Gastroesophageal sphincter (tissue), 4 donors: ENCODE measurements around the gene PARP14. TPM values are rescaled to one million over a fixed set of nuclear protein-coding genes. Genes with fewer than 3 reads are reported as not detected.

Experiments
- ATAC-seq: fragments of 150-250 bp; one replicate; pipeline ENCODE4 v1.9.1; 2016; ENCODE audit warnings: mild to moderate bottlenecking, moderate library complexity
- H3K27ac ChIP-seq, 4 donors: fragments of 200-600 bp; sonication (generic) in 3 of 4; 1 replicate in 3 of 4; 2 replicates in 1 of 4; pipeline ENCODE4 v1.5.1; 2016 to 2019
- H3K27me3 ChIP-seq: fragments of 200-600 bp; sonication (generic); one replicate; pipeline ENCODE4 v1.5.1; 2019
- H3K36me3 ChIP-seq, 2 donors: fragments of 200-600 bp; sonication (generic); one replicate each; pipeline ENCODE4 v1.5.1; 2019; ENCODE audit warnings: control low read depth in 1 of 2
- H3K4me1 ChIP-seq, 3 donors: fragments of 200-600 bp; sonication (generic); 1 replicate in 2 of 3; 2 replicates in 1 of 3; pipeline ENCODE4 v1.5.1; 2016 to 2019; ENCODE audit warnings: control low read depth in 2 of 3
- H3K4me3 ChIP-seq, 2 donors: fragments of 200-600 bp; sonication (generic); one replicate each; pipeline ENCODE4 v1.5.1; 2019; ENCODE audit warnings: mild to moderate bottlenecking in 1 of 2, moderate library complexity in 1 of 2
- H3K9me3 ChIP-seq, 3 donors: fragments of 200-600 bp; sonication (generic); one replicate each; pipeline ENCODE4 v1.5.1; 2017 to 2019; ENCODE audit warnings: control low read depth in 2 of 3
- EP300 ChIP-seq: sonication (generic); formaldehyde crosslinking; IDR thresholded peaks from one replicate; pipeline ENCODE4 v1.6.1; 2017; ENCODE audit warnings: antibody characterized with exemption, mild to moderate bottlenecking
- POLR2A ChIP-seq, 2 donors: fragments of 450-650 bp; IDR thresholded peaks; one replicate each; pipeline ENCODE4 v1.6.1; 2017; ENCODE audit warnings: antibody characterized with exemption in 2 of 2, mild to moderate bottlenecking in 2 of 2, moderate library complexity in 1 of 2
- POLR2AphosphoS5 ChIP-seq: sonication (generic); formaldehyde crosslinking; IDR thresholded peaks from one replicate; pipeline ENCODE4 v1.6.1; 2017; ENCODE audit warnings: antibody characterized with exemption
- WGBS, 2 donors: methylation state at CpG; one replicate each; pipeline ENCODE4 v1.1.5; 2018; ENCODE audit warnings: low coverage in 1 of 2; 5-methylcytosine and 5-hydroxymethylcytosine counted together
- total RNA-seq, 4 donors: library from RNA; depleted of rRNA; stranded (reverse); fragments of >200 nt; gene quantifications; one replicate each; pipeline ENCODE4 v1.1.0, GENCODE V29; 2016
- TF ChIP-seq, protein P1 (sequence below), 4 experiments: fragments of 200-600 bp in 2 of 4; fragments of 450-650 bp in 2 of 4; sonication (generic) in 1 of 4; IDR thresholded peaks; one replicate each; pipeline ENCODE4 v1.5.1; 2017 to 2019; ENCODE audit warnings: antibody characterized with exemption in 4 of 4, mild to moderate bottlenecking in 2 of 4, moderate library complexity in 2 of 4

PARP14 gene
- total RNA-seq, 4 donors from 2014 or later: 25.0 to 59.0 (median 35.0) TPM

DNA sequence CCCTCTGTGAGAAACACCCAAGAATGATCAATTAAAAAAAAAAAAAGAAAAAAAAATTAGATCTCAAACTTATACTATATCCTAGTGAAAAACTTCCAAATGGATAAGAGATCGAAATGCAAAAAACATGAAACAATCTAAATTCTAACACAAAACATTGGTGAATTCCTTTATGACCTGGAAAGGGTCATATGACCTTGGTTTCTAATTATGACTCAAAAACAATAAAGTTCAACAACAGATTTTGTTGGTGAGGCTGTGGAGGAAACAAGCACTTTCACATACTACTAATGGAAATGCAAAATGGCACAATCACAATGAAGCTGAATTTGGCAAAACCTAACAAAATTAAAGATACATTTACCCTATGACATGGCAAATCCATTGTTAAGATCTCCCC is 67.7 kb downstream of the PARP14 start:
- Histone ChIP-seq H3K27ac (no peak overlapping the region), H3K4me1 (no peaks in the 10 kb centered on the region), H3K36me3 (peaks cover 0 to 44% of the 10 kb centered on the region in 2 donors), H3K9me3 (no peaks in the 10 kb centered on the region), H3K4me3 (no peak overlapping the region), H3K27me3 (no peaks in the 10 kb centered on the region)
- TF ChIP-seq POLR2AphosphoS5 (no peak), POLR2A (IDR thresholded peaks at IDR 0.05) (no peak), EP300 (no peak)
- TF ChIP-seq, protein P1, sequence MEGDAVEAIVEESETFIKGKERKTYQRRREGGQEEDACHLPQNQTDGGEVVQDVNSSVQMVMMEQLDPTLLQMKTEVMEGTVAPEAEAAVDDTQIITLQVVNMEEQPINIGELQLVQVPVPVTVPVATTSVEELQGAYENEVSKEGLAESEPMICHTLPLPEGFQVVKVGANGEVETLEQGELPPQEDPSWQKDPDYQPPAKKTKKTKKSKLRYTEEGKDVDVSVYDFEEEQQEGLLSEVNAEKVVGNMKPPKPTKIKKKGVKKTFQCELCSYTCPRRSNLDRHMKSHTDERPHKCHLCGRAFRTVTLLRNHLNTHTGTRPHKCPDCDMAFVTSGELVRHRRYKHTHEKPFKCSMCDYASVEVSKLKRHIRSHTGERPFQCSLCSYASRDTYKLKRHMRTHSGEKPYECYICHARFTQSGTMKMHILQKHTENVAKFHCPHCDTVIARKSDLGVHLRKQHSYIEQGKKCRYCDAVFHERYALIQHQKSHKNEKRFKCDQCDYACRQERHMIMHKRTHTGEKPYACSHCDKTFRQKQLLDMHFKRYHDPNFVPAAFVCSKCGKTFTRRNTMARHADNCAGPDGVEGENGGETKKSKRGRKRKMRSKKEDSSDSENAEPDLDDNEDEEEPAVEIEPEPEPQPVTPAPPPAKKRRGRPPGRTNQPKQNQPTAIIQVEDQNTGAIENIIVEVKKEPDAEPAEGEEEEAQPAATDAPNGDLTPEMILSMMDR (IDR thresholded peaks at IDR 0.05): no peak
- WGBS, 2 donors: 60 to 100% methylated on average over 1 of the region's 1 CpG
- no peak for ATAC-seq

DNA sequence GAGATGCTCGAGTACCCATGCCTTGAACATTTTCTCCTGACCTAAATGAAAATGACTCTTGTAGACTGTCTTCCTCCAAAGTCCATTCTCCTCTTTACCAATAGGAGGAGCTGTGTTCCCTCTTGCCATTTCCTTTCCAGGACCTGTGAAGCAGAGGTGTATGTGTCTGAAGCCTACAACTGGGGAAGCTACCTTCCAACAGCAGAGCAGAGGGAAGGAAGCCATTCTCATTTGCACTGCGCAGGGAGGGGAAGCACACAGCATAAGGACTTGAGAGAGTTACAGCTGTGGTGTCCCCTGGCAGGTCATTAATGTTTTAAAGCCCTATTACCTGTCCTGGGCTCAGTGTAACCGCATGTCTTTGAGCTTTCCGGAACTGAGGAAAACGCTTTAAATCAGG is 74.3 kb downstream of the PARP14 start:
- H3K4me3 ChIP-seq: no peak overlapping the region
- ATAC-seq: peak; percentile 34
- H3K27me3 ChIP-seq: no peaks in the 10 kb centered on the region
- H3K4me1 ChIP-seq: peaks cover 0 to 6% (median 0%) of the 10 kb centered on the region in 3 donors
- WGBS, 2 donors: 64 to 100% methylated on average over 1 to 4 of the region's 5 CpGs
- H3K36me3 ChIP-seq: peaks cover 0 to 83% of the 10 kb centered on the region in 2 donors
- H3K9me3 ChIP-seq: no peaks in the 10 kb centered on the region
- TF ChIP-seq, protein P1 (IDR thresholded peaks at IDR 0.05): peak; percentile 33 to 57 (median 41)
- TF ChIP-seq POLR2A (IDR thresholded peaks at IDR 0.05): no peak
- no peak overlapping the region for H3K27ac ChIP-seq

DNA sequence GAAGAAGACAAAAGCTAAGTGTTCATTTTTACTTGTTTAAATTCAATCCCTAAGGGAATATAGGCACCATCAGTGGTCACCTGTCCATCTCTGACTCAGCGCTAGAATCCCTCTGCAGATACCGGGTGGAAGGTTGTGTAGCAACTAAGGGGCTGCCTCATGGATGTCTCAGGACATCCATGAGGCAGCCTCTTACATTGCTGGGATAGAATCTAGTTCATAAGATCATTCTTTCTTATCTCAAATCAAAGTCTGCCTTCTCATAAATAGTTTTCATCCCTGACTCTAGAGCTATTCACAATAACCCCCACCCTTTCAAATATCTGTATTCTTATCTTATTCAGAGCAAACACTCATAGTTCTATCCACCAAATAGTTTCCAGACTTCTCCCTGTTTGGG is 74.9 kb downstream of the PARP14 start:
- TF ChIP-seq, protein P1 (IDR thresholded peaks at IDR 0.05): no peak
- no peak for TF ChIP-seq POLR2A (IDR thresholded peaks at IDR 0.05)
- TF ChIP-seq POLR2AphosphoS5: no peak
- TF ChIP-seq EP300: no peak
- H3K36me3 ChIP-seq: peaks cover 0 to 78% of the 10 kb centered on the region in 2 donors

DNA sequence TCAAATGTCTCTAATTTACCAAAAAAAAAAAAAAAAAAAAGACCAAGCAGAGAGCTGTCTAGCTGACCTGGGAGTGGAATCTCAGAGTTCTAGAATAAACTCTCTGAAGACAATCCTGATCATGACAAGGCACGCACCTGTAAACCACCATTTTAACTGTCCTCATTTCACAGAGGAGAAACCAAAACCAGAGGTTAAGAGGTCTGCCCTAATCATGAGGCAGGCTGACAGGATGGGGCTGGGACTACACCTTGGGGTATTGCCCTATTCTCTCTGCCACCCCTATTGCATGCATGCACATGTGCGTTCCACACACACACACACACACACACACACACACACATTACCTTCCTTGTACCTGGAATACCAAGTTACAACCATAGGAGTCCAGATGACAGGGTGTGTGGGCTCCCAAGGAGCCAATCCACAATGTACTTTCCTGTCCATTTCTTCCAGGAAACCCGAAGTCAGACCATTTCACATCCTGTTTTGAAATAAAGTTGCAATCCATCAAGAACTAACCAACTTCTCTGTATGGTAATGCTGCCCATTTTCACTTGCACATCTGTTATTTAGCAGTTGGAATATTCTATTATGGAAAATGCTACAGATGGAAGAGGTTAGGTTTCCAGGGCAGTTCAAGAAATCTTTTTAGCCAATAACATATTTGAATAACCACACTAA is 78.4 kb downstream of the PARP14 start:
- ATAC-seq: no peak
- Histone ChIP-seq H3K4me1 (peaks cover 0 to 13% (median 0%) of the 10 kb centered on the region in 3 donors), H3K9me3 (no peaks in the 10 kb centered on the region), H3K4me3 (no peak overlapping the region), H3K27ac (no peak overlapping the region), H3K36me3 (peaks cover 0 to 42% of the 10 kb centered on the region in 2 donors), H3K27me3 (no peaks in the 10 kb centered on the region)
- no peak for TF ChIP-seq POLR2AphosphoS5
- TF ChIP-seq EP300: no peak
- TF ChIP-seq, protein P1 (IDR thresholded peaks at IDR 0.05): no peak
- WGBS, 2 donors: 40 to 55% methylated on average over 1 to 2 of the region's 3 CpGs

More for the DNA sequence above, 74.9 kb downstream of the PARP14 start:
- H3K27me3 ChIP-seq: no peaks in the 10 kb centered on the region
- no peak overlapping the region for H3K27ac ChIP-seq
- H3K9me3 ChIP-seq: no peaks in the 10 kb centered on the region
- no peak overlapping the region for H3K4me3 ChIP-seq
- peaks cover 0 to 11% (median 0%) of the 10 kb centered on the region in 3 donors for H3K4me1 ChIP-seq
- no peak for ATAC-seq
- 95 to 100% methylated on average over 2 of the region's 2 CpGs for WGBS, 2 donors
